ENCODE data around the gene ZCWPW1.
"Not testable (repeated sequence)": the region's sequence is repeated elsewhere in the genome, so short reads cannot be mapped to it uniquely, and the experiment has no call there.

DNA sequence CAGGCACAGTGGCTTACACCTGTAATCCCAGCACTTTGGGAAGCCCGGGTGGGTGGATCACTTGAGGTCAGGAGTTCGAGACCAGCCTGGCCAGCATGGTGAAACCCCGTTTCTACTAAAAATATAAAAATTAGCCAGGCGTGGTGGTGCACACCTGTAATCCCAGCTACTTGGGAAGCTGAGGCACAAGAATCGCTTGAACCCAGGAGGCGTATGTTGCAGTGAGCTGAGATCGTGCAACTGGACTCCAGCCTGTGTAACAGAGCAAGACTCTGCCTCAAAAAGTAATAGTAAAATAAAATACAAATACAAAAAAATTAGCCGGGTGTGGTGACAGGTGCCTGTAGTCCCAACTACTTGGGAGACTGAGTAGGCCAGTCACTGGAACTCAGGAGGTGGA lies 10.2 kb upstream of the ZCWPW1 start:
- TF ChIP-seq, protein P1, sequence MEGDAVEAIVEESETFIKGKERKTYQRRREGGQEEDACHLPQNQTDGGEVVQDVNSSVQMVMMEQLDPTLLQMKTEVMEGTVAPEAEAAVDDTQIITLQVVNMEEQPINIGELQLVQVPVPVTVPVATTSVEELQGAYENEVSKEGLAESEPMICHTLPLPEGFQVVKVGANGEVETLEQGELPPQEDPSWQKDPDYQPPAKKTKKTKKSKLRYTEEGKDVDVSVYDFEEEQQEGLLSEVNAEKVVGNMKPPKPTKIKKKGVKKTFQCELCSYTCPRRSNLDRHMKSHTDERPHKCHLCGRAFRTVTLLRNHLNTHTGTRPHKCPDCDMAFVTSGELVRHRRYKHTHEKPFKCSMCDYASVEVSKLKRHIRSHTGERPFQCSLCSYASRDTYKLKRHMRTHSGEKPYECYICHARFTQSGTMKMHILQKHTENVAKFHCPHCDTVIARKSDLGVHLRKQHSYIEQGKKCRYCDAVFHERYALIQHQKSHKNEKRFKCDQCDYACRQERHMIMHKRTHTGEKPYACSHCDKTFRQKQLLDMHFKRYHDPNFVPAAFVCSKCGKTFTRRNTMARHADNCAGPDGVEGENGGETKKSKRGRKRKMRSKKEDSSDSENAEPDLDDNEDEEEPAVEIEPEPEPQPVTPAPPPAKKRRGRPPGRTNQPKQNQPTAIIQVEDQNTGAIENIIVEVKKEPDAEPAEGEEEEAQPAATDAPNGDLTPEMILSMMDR (IDR thresholded peaks at IDR 0.05): not testable (repeated sequence)
- not testable (repeated sequence) for TF ChIP-seq POLR2A (IDR thresholded peaks at IDR 0.05)
